GM21515 (cell line): Measurements from ENCODE around the gene ITPKC.

Source experiments
- ATAC-seq: cut with Tn5 transposase; IDR thresholded peaks from one replicate; pipeline ENCODE4 v1.9.1; 2021; ENCODE audit not compliant: unreplicated experiment

ITPKC gene

DNA sequence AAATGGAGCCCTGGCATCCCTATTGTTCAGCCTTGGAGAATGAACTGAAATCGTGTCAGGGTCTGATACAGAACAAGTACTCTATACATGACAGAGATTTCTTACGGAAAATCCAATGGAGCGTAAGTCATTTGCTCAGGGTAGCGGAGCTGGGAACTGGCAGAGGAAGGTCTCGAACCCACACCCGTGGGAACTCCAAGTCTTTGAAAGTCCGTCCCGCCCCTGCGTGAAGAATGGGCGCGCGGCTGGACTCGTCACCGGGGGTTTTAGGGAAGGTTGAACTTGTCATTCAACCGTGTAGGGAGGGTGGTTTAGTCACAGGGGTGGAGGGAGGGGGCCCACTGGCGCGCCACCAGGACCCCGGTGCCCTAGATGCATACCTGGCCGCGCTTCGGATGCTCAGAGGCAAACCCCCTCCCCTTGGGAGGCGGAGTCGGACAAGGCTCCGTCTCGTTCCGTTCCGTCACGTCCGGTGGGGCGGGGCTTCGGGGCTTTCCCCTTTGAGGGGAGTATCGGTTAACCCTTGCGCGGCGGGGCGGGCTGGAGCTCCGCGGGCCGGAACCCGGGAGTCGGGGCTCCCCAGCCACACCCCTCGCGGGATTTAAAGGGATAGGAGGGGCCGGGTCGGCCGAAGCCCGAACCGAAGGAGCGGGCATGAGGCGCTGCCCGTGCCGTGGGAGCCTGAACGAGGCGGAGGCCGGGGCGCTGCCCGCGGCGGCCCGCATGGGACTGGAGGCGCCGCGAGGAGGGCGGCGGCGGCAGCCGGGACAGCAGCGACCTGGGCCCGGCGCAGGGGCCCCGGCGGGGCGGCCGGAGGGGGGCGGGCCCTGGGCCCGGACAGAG lies at the start of gene ITPKC, which contains the start of gene COQ8B:
Gene ITPKC, plus strand, starts transcription at position 631 of the 843 bp plus-strand sequence. Its CDS starts 24 bp downstream, at position 655.
Gene COQ8B, minus strand, starts transcription at position 405 of the 843 bp plus-strand sequence. CDS start 2,254 bp downstream, outside the sequence.
- ATAC-seq = peak; percentile 68

DNA sequence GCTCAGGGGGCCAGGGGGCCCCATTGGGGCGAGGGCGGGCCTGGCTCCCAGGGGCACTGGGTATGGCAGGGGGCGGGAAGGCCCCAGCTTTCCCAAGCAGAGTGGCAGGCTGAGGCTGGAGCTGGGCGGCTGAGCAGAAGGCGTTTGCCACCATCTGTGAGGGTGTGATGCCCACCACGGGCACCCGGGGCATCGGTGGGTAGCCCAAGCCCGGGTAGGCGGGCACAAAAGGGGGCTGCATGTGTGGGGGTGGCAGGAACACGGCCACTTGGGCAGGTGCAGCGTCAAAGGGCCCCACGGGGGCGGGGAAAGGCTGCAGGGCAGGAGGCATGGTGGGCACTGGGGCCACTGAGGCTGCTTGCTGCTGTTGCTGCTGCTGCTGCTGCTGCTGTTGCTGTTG lies 49.3 kb upstream of the ITPKC start:
- ATAC-seq = no peak

DNA sequence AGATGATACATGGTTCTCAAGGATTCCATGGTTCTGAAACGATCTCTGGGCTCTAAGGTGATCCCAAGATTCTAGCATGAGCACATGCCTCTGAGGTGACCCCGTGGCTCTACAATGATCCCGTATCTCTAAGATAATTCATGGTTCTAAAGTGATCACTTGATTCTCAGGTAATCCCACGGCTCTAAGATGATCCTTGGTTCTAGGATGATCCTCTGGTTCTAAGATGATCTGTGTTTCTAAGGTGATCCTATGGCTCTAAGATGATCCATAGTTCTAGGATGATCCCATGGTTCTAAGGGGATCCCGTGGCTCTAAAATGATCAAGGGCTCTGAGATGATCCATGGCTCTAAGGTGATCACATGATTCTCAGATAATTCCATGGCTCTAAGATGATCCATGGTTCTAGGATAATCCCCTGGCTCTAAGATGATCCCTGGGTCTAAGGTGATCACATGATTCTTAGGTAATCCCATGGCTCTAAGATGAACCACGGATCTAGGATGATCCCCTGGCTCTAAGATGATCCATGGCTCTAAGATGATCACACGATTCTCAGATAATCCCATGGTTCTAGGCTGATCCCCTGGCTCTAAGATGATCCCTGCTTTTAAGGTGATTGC lies 47.8 kb upstream of the ITPKC start:
- no peak for ATAC-seq

DNA sequence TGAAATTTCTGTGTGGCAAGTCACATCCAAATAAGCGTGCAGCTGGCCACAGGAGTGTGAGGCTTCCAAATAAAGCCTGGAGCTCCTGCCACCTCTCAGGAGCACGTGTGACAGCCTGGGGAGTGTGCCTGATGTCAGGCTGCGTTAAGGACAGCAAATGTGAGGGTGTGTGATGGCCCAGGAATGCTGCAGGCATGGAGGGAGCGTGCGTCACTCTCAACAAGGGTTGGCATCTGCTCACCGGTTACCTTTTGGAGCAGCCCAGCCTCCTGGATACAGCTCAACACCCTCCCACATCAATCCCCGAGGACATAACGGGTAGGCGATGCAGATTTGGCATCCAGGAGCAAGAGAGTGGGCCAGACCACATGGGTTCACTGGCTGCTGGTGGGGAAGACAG lies 45.5 kb upstream of the ITPKC start:
- no peak for ATAC-seq

DNA sequence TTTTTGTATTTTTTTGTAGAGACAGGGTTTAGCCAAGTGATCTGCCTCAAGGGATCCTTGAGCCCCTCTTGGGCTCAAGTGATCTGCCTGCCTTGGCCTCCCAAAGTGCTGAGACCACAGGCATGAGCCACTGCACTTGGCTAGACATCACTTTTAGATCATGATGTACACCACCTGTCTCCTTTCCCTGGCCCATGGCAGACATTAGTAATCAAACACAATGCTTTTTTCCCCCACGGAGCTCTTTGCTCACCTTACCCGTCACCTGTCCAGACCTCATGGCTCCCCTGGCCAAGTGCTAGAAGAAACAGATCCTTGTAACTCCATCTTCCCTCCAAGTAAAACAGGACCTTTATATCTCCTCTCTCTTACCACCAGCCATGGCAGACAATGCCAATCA lies 44.9 kb upstream of the ITPKC start:
- no peak for ATAC-seq

DNA sequence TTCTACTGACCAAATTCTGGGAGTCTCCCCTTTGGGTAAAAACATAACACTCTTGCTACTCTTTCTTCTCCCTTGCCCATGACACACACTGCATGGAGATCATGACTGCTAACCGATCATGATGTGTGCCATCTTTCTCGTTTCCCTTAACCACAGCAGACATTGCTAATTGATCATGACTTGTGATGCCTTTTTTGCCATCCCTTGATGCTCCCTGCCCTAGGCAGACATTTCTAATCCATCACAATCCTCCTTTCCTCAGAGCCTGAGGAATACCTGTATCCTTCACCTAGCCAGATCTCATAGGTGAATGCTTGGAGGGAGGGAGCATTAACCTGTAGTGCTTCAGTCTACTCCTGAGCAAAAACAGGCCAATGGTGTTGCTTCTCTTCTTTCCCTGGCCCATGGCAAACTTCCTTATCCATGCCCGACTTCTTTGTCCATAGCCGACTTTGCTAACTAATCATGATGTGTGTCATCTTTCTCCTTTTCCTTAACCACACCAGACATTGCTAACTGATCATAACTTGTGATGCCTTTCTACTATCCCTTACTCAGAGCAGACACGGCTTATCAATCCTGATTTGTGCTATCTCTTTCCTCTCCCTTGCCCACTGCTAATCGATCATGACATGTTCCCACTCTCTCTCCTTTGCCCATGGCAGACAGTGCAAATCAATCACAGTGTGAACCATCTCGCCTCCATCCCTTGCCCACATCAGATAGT lies 44.2 kb upstream of the ITPKC start:
- no peak for ATAC-seq

DNA sequence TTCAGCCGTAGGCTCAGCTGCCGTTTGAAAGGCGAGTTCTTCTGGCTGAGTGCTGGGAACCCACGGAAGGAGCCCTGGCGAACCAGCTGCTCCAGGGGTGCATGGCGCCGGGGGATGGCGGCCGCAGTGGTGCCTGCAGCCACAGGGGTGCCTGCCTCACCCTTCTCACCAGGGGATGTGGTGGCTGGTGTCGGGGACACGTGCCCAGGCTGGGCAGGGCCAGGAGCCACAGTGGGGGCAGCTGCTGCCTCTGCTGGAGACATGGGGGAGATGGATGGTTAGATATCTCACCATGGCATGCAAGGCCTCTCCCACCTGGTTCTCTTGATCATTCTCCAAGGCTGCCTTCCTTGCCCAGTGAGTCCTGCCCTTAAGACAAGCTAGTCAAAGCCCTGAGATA lies 43.5 kb upstream of the ITPKC start:
- ATAC-seq = no peak

DNA sequence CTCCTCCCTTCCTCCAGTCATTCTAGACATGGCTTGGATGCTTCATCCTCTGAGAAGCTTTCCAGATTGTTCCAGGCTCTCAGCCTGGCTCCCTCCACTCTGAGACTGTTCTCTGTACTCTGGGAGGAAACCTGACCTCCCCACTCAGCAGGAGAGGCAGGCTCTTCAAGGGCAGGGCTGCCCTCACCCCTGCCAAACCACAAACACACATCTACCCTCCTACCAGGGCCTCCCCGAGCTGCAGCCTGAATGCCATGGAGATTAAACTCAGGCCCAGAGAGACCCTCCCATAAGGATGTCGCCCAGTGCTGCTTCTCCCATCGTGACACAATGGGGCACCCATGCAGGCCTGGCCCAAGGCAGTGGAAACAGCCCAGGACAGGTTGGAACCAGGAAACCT lies 42.6 kb upstream of the ITPKC start:
- no peak for ATAC-seq

DNA sequence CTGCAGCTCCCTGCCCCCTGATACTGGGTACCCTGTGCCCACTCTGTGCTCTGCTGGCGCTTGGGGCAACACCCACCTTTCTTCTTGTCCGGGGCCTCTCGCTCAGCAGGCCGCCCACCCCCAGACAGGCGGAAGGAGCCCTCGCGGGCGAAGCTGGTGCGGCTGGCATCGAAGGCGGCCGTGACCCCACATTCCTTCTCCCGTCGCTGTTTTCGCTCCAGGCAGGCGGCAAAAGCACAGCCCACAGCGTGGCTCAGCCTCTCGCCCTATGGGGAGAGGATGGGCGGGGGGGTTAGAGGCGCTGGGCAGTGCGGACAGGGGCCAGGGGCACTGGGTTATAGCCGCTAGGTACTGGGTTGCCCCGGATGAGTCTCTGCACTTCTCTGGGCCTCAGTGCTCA lies 39.8 kb upstream of the ITPKC start:
- no peak for ATAC-seq

DNA sequence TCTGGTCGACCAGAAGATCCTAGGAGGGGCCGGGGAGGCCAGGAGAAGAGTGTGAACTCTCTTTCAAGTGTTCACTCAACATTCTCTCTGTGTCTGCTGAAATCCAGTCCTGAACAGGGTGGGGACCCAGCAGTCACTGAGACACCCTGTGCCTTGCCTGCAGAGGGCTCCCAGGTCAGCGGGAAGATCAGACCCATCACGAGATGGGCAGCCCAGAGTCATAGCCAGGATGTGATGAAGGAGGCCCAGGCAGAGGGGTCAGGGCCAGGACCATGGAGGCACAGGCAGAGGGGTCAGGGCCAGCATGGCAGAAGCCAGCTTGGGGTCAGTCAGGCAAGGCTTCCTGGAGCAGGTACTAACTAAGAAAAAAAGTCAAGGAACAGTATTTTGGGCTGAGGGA lies 35.9 kb upstream of the ITPKC start:
- ATAC-seq = no peak

DNA sequence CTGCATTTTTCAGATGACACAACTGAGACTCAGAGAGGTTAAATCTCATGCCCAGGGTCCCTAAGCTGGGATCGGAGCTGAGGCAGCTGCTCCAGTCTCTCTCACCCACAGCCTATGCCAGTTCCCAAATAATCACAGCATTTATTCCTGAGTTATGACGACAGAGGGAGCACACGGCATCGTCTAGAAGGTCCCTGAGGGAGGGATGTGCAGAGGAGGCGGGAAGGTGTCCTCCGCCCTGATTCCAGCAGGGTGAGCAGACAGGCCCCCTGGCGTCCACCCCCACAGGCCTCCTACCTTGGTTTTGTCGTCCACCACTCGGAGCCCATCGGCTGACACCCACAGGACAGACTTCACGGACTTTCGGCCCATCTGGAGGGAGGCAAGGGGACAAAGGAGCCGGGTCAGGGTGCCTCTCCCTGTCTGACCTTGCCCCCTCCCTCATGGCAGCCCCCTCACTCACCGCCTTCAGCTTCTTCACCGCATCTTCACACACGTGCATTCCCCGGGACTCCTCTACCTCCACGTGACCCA lies 34.4 kb upstream of the ITPKC start:
- no peak for ATAC-seq

DNA sequence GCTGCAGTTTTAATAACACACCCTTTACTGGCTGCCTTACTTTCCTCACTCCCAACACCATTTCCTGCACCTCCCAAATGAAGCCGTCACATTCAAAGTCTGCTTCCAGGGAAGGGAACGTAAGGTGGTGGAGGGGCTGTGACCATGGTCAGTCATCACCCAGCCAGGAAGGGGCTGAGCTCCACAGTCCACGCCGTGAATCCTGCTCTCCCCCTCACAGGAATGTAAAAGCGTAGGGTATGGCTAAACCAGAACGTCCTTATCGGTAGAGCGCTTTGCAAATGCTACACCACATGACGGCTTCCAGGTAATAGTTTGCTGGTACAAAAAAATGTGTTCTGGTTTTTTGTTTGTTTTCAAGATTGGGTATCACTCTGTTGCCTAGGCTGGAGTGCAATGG lies 33.5 kb upstream of the ITPKC start:
- no peak for ATAC-seq

DNA sequence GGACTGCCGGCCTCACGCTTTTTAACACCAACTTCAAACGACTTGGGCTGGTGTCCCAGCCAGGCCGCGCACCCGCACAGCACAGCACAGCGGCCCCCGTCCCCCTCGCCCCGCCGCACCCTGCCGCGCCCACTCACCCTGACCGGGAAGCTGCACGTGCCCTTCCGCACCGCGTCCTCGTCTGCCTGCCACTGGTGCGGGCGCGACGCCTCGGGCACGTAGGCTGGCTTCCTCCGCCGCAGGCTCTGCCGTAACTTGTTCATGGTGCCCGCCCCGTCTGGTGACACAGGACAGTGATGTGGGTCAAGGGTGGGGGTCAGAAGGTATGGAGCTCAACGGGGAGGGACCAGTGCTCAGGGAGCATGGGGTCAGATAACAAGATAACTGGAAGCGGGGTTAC lies 32.6 kb upstream of the ITPKC start:
- no peak for ATAC-seq

DNA sequence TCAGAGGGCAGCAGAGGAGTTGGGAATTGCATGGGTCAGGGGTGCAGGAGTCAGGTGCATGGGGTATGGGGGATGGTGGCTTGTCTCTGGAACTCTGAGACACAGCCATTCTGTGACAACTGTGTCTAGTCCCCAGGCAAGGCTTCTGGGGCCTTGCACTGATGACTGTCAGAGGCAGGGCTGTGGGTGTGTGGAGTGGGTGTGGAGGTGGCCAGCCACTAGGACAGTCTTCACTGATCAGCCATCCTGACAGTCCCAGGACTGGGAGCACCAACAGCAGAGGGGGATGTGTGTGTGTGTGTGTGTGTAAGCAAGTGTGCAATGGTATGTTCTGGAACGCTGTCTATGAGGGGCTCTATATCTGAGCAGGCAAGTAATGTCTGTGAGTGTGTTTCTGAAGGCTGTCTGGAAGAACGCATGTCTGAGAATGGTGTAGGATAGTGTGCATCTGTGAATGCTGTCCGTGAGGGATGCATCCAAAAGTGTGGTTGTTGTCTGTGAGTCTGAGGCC lies 31.8 kb upstream of the ITPKC start:
- no peak for ATAC-seq

DNA sequence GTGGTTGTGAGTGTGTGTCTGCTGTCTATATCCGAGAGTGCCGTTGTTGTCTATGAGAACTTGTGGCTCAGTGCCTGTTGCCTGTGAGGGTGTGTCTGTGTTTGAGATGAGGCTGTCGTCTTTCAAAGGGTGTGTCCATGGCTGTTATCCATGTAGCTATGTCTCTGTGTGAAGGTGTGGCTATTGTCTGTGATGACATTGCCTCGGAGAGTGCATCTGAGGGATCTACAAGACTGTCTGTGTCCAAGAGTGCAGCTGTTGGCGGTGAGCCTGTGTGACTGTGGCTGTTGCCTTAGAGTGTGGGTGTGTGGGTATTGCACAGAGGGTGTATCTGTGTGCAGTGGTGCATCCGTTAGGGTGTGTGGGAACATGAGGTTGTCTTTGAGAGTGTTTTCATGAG lies 31.3 kb upstream of the ITPKC start:
- no peak for ATAC-seq

DNA sequence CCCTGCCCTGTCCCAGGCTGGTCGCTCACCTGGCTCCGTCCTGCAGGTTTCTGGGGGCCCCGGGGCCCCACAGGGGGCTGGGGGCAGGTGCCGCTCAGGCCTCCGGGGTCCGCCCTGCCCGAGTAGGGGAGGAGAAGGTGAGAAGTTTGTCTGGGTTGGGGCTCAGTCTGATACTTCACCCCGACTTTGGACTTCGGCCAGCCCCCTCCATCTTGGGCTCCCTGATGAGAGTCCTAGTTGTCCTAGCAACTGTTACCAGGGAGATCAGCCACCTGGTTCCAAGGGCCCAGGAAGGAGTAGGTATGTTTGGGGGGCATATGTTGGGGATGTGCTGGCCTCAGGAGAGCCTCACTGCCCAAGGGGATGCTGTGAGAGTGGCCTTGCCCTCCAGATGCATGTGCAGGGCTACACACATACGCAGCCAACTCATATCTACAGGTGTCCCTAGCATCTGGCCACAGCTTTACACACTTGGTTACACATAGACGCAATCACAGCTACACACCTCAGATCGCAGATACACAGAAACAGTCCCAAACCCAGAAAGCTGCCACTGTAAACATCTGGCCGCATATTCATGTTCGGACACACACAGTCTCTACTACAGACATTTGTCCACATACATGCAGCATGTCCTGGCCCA lies 29.9 kb upstream of the ITPKC start:
- ATAC-seq = no peak

DNA sequence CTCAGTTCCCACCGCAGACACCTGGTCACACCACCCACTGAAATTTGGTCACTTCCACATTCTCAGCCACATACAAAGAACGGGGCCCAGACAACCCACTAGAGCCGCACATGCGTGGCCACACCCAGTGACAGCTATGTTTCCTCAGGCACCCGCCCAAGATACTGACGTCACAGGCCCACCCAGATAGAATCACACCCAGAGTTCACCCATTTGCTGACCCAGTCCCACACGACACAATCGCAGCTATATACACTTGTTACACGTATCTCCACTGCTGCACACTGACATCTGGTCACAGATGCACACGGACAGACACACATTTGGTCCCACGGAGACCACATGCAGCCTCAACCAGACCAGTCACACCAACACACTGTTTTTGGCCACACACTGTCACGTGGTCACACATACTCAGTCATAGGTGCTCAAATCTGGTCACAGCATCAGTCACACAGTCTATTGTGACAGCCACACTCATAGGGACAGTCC lies 29.3 kb upstream of the ITPKC start:
- no peak for ATAC-seq

DNA sequence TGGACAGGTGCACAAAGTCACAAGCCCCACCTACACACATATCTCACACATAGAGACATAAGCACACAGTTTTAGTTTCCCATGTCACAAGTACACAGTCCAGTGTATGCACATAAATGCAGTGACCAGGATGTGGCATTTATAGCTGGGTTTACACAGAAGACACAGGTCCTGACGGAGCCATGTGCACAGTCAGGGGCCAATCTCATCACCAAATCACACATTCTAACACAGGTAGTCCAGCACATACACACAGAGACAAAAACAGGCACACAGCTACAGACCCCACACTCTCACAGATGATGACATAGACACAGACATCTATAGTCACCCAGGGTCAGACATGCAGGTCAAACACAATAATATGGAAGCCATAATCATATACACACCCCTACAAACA lies 28.6 kb upstream of the ITPKC start:
- no peak for ATAC-seq

DNA sequence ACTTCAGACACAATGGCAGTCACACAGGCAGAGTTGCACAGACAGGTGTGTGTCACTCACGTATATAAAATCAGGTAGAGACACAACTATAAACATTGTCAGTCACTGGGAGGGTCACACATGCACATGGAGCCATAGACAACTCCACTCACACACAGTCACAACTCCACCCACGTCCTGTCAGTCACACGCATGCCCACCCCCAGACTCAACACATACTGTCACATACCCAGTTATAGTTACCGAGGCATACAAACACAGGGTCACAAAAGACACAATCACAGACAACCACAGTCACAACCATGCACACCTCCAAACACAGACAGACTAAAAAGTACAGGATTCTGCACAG lies 27.9 kb upstream of the ITPKC start:
- ATAC-seq = no peak

DNA sequence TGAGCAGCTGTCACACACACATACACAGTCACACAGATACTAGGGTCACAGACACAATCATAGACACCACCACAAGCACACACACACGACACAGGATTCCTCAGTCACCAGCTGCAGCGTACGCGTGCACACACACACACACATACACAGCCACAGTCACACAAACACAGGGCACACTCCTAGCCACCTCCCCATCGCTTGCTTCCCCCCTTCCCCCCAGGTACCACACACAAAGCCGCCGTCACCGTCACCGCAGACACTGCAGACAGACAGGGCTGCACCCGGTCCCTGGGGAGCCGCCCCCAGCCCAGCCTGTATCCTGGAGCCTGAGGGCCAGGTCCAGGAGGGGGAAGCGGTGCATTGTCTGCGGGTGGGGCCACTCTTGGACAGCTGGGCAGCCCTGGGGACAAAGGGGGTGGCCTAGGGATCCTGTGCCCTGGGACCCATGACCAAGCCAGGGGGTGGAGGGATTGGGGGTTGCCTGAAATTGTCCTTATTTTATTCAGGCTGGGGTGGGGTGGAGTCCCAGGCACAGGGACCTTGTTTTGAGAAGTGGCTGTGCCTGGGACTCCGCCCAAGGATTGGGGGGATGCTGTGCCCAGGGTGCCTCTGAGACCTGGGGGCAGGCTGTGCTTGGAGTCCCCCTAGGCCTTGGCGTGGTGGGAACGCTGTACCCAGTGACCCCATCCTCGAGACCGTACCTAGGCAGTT lies 27.4 kb upstream of the ITPKC start:
- no peak for ATAC-seq
